Muscle layer of duodenum (tissue), 2 donors: ENCODE results near the gene GCHFR.

Experiments used
- H3K27ac ChIP-seq: one replicate; pipeline ENCODE4 v1.7.0; 2013; ENCODE audit warnings: mild to moderate bottlenecking, low read length
- H3K27me3 ChIP-seq: one replicate; pipeline ENCODE4 v1.7.0; 2013; ENCODE audit warnings: low read depth, mild to moderate bottlenecking, control low read depth, low read length
- H3K36me3 ChIP-seq, 2 donors: one replicate each; pipeline ENCODE4 v1.7.0; 2013; ENCODE audit warnings: low read length in 2 of 2, control low read depth in 1 of 2, mild to moderate bottlenecking in 1 of 2; ENCODE audit not compliant: insufficient read depth in 2 of 2, control insufficient read depth in 1 of 2
- H3K4me1 ChIP-seq, 2 donors: one replicate each; pipeline ENCODE4 v1.7.0; 2013; ENCODE audit warnings: low read length in 2 of 2, mild to moderate bottlenecking in 2 of 2, control low read depth in 1 of 2, moderate library complexity in 1 of 2; ENCODE audit not compliant: insufficient read depth in 2 of 2, control insufficient read depth in 1 of 2
- H3K4me3 ChIP-seq, 2 donors: one replicate each; pipeline ENCODE4 v1.7.0; 2013; ENCODE audit warnings: low read length in 2 of 2, low read depth in 1 of 2, mild to moderate bottlenecking in 1 of 2
- H3K9me3 ChIP-seq, 2 donors: one replicate each; pipeline ENCODE4 v1.7.0; 2013; ENCODE audit warnings: low read length in 2 of 2, control low read depth in 1 of 2, mild to moderate bottlenecking in 1 of 2; ENCODE audit not compliant: control insufficient read depth in 1 of 2
- donor health status: healthy.

GCHFR gene

DNA sequence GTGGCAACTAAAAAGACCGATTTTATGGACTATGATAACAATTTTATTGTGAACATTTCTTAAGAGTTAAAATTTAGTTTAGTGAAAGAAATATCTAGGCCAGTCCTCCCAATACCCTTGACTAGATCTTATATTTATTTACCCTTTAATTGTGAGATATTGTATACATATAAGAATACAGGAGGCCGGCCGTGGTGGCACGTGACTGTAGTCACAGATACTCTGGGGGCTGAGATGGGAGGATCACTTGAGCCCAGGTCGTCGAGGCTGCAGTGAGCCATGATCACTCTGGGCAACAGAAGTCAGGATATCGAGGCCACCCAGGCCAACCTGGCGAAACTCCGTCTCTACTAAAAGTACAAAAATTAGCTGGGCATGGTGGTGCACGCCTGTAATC, 8.1 kb upstream of the GCHFR start:
- Histone ChIP-seq H3K4me3 (peak overlapping the region; percentile 80 to 98), H3K36me3 (peaks cover 15 to 16% of the 10 kb centered on the region in 2 donors), H3K27ac (no peak overlapping the region), H3K9me3 (no peaks in the 10 kb centered on the region), H3K27me3 (no peaks in the 10 kb centered on the region), H3K4me1 (peaks cover 0 to 17% of the 10 kb centered on the region in 2 donors)

GRCh38 chr15:40756938-40757337, 6.9 kb upstream of the GCHFR start:
- peaks cover 4 to 9% of the 10 kb centered on the region in 2 donors for H3K36me3 ChIP-seq
- H3K27ac ChIP-seq: no peak overlapping the region
- H3K9me3 ChIP-seq: no peaks in the 10 kb centered on the region
- no peak overlapping the region for H3K4me3 ChIP-seq
- H3K4me1 ChIP-seq: peaks cover 0 to 17% of the 10 kb centered on the region in 2 donors
- H3K27me3 ChIP-seq: no peaks in the 10 kb centered on the region

- H3K9me3 ChIP-seq: no peaks in the 10 kb centered on the region
- peaks cover 0 to 25% of the 10 kb centered on the region in 2 donors for H3K4me1 ChIP-seq
- H3K36me3 ChIP-seq: no peaks in the 10 kb centered on the region
- H3K27ac ChIP-seq: no peak overlapping the region
- H3K27me3 ChIP-seq: no peaks in the 10 kb centered on the region
- H3K4me3 ChIP-seq: no peak overlapping the region
Observed at GRCh38 chr15:40759961-40760360, 3.9 kb upstream of the GCHFR start.

- Histone ChIP-seq H3K27me3 (no peaks in the 10 kb centered on the region), H3K4me1 (peaks cover 0 to 21% of the 10 kb centered on the region in 2 donors), H3K27ac (peak overlapping the region; percentile 39), H3K36me3 (peaks cover 0 to 11% of the 10 kb centered on the region in 2 donors), H3K9me3 (no peaks in the 10 kb centered on the region), H3K4me3 (peak overlapping the region; percentile 56 to 75)
Observed at GRCh38 chr15:40762919-40763800, 708 bp upstream of the GCHFR start.

GRCh38 chr15:40764629-40765103, 798 bp downstream of the GCHFR start:
- Histone ChIP-seq H3K9me3 (no peaks in the 10 kb centered on the region), H3K4me3 (peak overlapping the region; percentile 56 to 75), H3K27ac (peak overlapping the region; percentile 53), H3K4me1 (peaks cover 0 to 21% of the 10 kb centered on the region in 2 donors), H3K27me3 (no peaks in the 10 kb centered on the region), H3K36me3 (peaks cover 0 to 18% of the 10 kb centered on the region in 2 donors)

DNA sequence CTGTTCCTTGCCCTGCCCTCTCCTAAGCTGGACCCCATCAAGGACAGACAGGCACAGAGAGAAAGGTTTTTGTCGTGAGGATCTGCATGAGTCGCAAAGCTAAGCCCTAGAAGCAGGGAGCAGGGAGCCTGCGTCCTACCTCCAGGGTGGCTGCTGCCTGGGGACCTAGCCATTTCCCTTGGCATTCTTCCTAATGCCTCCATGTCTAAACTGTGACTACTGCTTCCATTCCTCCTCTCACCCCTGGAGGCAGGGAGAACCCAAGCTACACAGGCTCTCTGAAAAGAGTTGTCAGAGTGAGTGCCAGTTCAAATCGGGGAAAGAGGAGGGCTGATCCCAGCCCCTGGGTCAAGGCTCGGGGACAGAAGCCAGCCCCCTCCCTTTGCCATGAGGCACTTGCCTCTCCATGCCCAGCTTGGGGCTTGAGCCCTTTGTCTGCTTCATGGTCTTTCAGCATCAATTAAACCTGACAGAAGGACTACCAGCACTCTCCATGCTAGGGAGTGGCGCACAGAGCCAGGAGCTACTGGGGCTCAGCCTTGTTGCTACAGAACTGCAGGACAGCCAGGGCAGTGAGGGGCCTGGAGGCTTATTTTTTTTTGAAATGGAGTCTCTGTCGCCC, 2.4 kb downstream of the GCHFR start:
- no peaks in the 10 kb centered on the region for H3K27me3 ChIP-seq
- H3K36me3 ChIP-seq: peaks cover 0 to 24% of the 10 kb centered on the region in 2 donors
- no peaks in the 10 kb centered on the region for H3K9me3 ChIP-seq
- no peak overlapping the region for H3K4me3 ChIP-seq
- H3K27ac ChIP-seq: no peak overlapping the region
- peaks cover 0 to 21% of the 10 kb centered on the region in 2 donors for H3K4me1 ChIP-seq

DNA sequence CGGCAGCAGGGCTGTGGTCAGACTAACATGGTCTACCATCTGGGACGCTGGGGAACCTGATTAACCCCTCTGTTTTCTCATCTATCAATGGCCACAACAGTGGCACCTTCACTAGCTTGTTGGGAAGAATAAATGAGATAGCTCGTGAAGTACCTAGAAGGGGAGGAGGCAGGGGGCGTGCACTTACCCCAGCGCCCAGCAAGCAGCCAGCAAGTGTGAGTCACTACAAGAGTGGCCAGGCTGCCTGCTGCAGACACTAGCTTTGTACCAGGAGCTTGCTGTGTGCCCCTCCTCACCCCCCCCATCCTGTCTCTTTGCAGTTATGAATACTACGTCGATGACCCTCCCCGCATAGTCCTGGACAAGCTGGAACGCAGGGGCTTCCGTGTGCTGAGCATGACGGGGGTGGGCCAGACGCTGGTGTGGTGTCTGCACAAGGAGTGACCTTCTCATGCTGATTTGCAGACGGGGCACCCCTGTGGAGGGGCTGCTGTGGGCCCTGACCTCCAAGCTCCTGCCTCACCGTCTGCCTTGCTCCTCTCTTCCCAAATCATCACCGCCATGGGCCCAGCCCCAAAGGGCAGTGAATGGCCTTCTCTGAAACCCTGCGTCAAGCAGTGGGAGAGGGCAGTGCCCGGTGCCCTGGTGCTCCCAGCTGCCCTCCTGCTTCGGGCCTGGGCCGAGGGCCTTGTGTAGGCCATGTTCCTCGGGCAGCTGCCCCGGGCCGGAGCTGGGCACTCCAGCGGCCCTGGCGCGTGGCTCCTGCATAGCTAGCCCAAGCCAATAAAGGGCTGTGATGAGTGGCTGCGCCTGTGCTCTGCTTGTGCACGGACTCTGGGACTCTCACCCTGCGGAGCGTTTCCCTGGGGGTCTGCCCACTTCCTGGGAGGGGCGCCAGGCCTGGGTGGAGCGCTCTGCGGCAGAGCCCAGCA, 3.3 kb downstream of the GCHFR start:
- Histone ChIP-seq H3K9me3 (no peaks in the 10 kb centered on the region), H3K27me3 (no peaks in the 10 kb centered on the region), H3K4me3 (no peak overlapping the region), H3K27ac (no peak overlapping the region), H3K36me3 (peaks cover 0 to 32% of the 10 kb centered on the region in 2 donors), H3K4me1 (peaks cover 0 to 21% of the 10 kb centered on the region in 2 donors)

GRCh38 chr15:40767838-40768500, 4.1 kb downstream of the GCHFR start:
- peak overlapping the region; percentile 39 for H3K27ac ChIP-seq
- H3K27me3 ChIP-seq: no peaks in the 10 kb centered on the region
- H3K9me3 ChIP-seq: no peaks in the 10 kb centered on the region
- H3K36me3 ChIP-seq: peaks cover 0 to 39% of the 10 kb centered on the region in 2 donors
- H3K4me1 ChIP-seq: peaks cover 0 to 17% of the 10 kb centered on the region in 2 donors
- no peak overlapping the region for H3K4me3 ChIP-seq

DNA sequence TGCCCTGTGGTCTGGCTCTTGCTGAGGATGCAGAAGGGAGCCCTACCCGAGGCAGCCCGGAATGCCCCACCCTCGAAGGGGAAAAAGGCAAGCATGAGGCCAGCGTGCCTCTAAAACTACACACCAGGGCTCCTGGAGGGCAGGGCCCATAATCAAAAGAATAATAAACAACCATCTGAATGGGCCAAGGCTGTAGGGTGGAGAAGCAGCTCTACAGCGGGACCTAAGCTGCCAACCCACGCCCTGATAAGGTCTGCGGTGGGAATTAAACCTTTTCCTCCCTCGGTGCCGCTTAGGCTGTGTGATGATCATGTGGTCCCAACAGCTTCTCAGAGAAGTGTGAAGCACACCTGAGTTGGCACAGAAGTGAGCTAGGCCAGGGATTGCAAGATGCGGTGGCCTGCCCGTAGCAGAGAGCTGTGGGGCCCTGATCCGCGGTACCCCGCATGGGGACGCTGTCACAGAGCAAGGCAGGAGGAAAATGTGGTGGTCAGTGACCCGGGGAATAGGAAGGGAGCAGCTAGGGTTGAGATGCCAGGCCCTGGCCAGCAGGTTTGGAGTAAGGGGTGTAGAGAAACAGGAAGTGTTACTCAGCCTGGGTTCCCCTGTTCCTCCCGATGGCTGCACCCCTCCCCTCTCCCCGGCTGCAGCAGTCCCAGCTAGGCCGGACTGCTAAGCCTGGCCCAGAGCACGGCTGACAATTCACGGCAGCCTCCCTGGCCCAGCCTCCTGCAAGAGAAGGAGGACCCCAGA, 4.8 kb downstream of the GCHFR start:
- Histone ChIP-seq H3K4me3 (no peak overlapping the region), H3K27ac (peak overlapping the region; percentile 39)

More for the DNA sequence above, 4.8 kb downstream of the GCHFR start:
- Histone ChIP-seq H3K36me3 (peaks cover 6 to 46% of the 10 kb centered on the region in 2 donors), H3K4me1 (peaks cover 0 to 10% of the 10 kb centered on the region in 2 donors), H3K9me3 (no peaks in the 10 kb centered on the region), H3K27me3 (no peaks in the 10 kb centered on the region)
